Measurements from ENCODE around the gene KCNK4.
A peak's percentile ranks its signal among the peaks of the same experiment; 100 is the strongest.

KCNK4 gene

DNA sequence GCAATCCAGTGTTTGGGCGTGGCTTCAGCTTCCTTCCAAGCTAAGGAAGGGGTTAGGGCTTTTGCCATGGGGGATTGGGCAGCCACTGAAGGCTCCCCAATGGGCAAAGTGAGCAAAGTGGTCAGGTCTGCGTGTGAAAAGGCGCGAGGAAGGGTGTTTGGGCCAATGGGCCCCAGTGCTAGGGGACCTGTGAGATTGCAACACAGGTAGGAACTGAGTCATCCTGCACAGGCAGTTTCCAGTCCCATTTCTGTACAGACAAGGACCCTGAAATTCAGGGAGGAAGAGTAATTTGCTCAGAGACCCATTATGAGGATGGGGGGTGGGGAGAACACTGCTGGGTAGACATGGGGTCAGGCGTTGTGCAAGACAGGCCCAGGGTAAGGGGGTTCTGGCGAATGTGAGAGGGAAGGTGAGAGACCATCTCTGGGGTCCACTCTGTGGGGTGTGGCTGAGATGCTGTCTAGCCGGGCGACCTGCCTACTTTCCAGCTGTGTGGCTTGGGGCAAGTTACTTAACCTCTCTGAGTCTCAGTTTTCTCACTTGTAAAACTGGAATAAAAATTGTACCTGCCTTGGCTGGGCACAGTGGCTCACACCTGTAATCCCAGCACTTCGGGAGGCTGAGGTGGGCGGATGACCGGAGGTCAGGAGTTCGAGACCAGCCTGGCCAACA lies 56.2 kb downstream of the KCNK4 start:
- Mint-ChIP-seq H3K4me3 (no peak overlapping the region), H3K36me3 (peaks cover 63% of the 10 kb centered on the region), H3K27ac (no peak overlapping the region), H3K4me1 (peaks cover 32% of the 10 kb centered on the region), H3K27me3 (no peaks in the 10 kb centered on the region), H3K9me3 (no peaks in the 10 kb centered on the region)
- no peak for ATAC-seq

DNA sequence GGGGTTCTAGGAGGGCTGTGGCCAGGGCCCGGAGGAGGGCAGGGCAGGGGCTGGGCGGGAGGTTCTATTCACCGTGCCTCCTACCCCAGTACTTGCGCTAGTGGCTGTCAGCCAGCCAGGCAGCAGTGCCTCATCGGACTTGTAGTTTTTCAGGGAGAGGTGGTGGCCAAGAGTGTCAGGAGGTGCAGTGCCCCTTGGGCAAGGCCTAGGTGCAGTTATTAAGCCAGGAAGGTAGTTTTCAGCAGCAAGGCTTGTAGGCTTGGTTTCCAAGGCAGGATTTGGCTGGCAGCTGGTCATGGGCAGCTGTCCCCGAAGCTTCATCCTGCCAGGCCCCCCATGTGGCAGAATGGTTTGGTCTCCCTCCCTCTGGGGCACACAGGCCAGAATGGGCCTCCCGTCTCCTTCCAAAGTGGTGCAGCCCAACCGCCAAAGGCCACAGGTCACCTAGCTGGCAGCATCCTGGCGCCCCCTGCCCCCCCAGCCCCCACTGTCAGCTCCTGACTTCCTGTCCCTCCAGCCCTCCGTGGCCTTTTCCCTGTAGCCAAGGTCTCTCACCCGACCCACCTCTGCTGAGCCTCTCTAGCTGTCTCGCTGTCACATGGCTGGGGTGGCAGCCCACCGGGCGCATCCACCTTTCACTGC lies 57.4 kb downstream of the KCNK4 start:
- Mint-ChIP-seq H3K9me3 (no peaks in the 10 kb centered on the region), H3K27me3 (no peaks in the 10 kb centered on the region), H3K36me3 (peaks cover 62% of the 10 kb centered on the region), H3K27ac (no peak overlapping the region), H3K4me1 (peaks cover 26% of the 10 kb centered on the region), H3K4me3 (no peak overlapping the region)
- no peak for ATAC-seq

DNA sequence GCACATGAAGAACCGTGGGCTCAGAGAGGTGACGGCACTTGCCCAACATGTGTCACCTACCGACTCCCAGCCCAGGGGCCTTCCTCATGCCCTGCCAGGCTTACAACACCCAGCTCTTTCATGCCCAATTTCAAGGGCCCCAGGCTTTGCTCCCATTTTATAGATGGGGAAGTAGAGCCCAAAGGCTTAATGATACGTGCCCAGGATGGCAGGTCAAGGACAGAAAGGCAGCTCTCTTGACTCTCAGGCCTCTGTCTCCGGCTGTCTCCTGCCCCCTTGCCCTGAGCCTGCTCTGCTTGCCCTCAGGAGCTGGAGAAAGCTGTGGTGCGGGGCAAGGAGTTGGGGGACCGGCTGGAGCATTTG lies 57.9 kb downstream of the KCNK4 start:
- H3K4me3 Mint-ChIP-seq: no peak overlapping the region
- no peak for ATAC-seq
- peaks cover 60% of the 10 kb centered on the region for H3K36me3 Mint-ChIP-seq
- no peak overlapping the region for H3K27ac Mint-ChIP-seq
- no peaks in the 10 kb centered on the region for H3K27me3 Mint-ChIP-seq
- H3K9me3 Mint-ChIP-seq: no peaks in the 10 kb centered on the region
- peaks cover 26% of the 10 kb centered on the region for H3K4me1 Mint-ChIP-seq

DNA sequence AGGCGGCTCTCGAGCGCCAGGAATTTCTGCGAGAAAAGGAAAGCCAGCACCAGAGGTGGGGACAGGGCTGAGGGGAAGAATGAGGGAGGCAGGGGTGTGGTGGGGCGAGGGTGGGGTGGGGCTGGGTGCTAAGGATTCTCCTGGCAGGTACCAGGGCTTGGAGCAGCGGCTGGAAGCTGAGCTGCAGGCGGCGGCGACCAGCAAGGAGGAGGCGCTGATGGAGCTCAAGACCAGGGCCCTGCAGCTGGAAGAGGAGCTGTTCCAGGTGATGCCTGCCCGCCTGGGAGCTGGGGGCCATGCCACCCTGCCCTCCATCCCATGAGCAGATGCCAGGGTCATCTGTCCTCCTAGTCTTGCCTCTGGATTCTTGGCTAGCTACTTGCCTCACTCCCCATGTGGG lies 58.3 kb downstream of the KCNK4 start:
- no peak overlapping the region for H3K4me3 Mint-ChIP-seq
- peak overlapping the region; percentile 20 for H3K27ac Mint-ChIP-seq
- ATAC-seq: no peak
- no peaks in the 10 kb centered on the region for H3K27me3 Mint-ChIP-seq
- peaks cover 56% of the 10 kb centered on the region for H3K36me3 Mint-ChIP-seq
- H3K4me1 Mint-ChIP-seq: peaks cover 26% of the 10 kb centered on the region
- H3K9me3 Mint-ChIP-seq: no peaks in the 10 kb centered on the region

All from stimulated activated memory B cell treated with anti-CD40 and anti-IgM and Interleukin-4, amounts not matched to agents 10 μg/mL and 1 μg/mL and 100 μg/mL, for 72 hours (primary cell).